Heart right ventricle (tissue), 16 donors: ENCODE data around the gene COA8. TPM values are rescaled to one million over a fixed set of nuclear protein-coding genes. Genes with fewer than 3 reads are reported as not detected.
A peak's percentile ranks its signal among the peaks of the same experiment; 100 is the strongest.

ENCODE experiments used
- ATAC-seq, 8 donors: fragments of 200-7000 bp; cut with Tn5 transposase; one replicate each; pipeline ENCODE4 v1.9.1; 2020; ENCODE audit warnings: mild to moderate bottlenecking in 8 of 8, moderate library complexity in 8 of 8, moderate number of reproducible peaks in 1 of 8
- DNase-seq, 2 donors: peaks; one replicate each; pipeline ENCODE4 v3.0.0-alpha.2; 2020
- H3K27ac ChIP-seq, 10 donors: fragments of 200-600 bp; sonication (generic) in 2 of 10; one replicate each; pipeline versions ENCODE4 v1.5.0 to v1.8.0; 2020 to 2022; ENCODE audit warnings: mild to moderate bottlenecking in 3 of 10
- H3K27me3 ChIP-seq, 7 donors: fragments of 200-600 bp; one replicate each; pipeline ENCODE4 v1.8.0; 2021 to 2022; ENCODE audit warnings: mild to moderate bottlenecking in 2 of 7
- H3K36me3 ChIP-seq, 9 donors: fragments of 200-600 bp; sonication (generic) in 1 of 9; one replicate each; pipeline versions ENCODE4 v1.5.0 to v1.8.0; 2020 to 2022; ENCODE audit warnings: mild to moderate bottlenecking in 2 of 9
- H3K4me1 ChIP-seq, 9 donors: fragments of 200-600 bp; sonication (generic) in 1 of 9; one replicate each; pipeline versions ENCODE4 v1.5.0 to v1.8.0; 2020 to 2022; ENCODE audit warnings: mild to moderate bottlenecking in 4 of 9
- H3K4me3 ChIP-seq, 10 donors: fragments of 200-600 bp; sonication (generic) in 2 of 10; one replicate each; pipeline versions ENCODE4 v1.5.0 to v1.8.0; 2020 to 2022; ENCODE audit warnings: mild to moderate bottlenecking in 7 of 10, moderate library complexity in 2 of 10
- H3K9me3 ChIP-seq, 11 donors: fragments of 200-600 bp in 10 of 11; sonication (generic) in 2 of 11; one replicate each; pipeline versions ENCODE4 v1.5.0 to v1.8.0; 2013 to 2022; ENCODE audit warnings: mild to moderate bottlenecking in 2 of 11, control low read depth in 1 of 11, moderate library complexity in 1 of 11
- WGBS, 2 donors: extraction: QIAGEN DNeasy Blood & Tissue Kit; methylation state at CpG; one replicate each; pipeline ENCODE4 v1.1.7; 2013; ENCODE audit warnings: inconsistent platforms in 1 of 2; 5-methylcytosine and 5-hydroxymethylcytosine counted together
- intact Hi-C, 10 donors: fragments of 100-400 bp; cut with DNase I; formaldehyde crosslinking; loops; one replicate each; pipeline versions ENCODE4 v1.11.1 to v1.14.2; 2022
- polyA plus RNA-seq, 2 donors: library from polyadenylated mRNA; stranded (reverse); fragments of 200-250 nt; gene quantifications; one replicate each; pipeline ENCODE4 v1.2.3, GENCODE V29; 2013
- total RNA-seq, 10 donors: library from RNA; stranded (reverse); fragmentation: NEBNext Ultra II Directional in 3 of 10; extraction: Animal tissue kit (Norgen Biotek cat#: 25700) in 3 of 10; gene quantifications; one replicate each; pipeline versions ENCODE4 v1.2.1 to v1.2.4, GENCODE V29; 2021 to 2023
- TF ChIP-seq, protein P1 (sequence below), 9 donors: fragments of 200-600 bp; sonication (generic) in 2 of 9; IDR thresholded peaks; one replicate each; pipeline versions ENCODE4 v1.5.0 to v1.8.0; 2021 to 2022; ENCODE audit warnings: antibody characterized with exemption in 9 of 9, mild to moderate bottlenecking in 5 of 9, moderate library complexity in 1 of 9
- donor health status: Arrhythmogenic right ventricular cardiomyopathy.
- donor health status: ischemic (EF 13 %, LVEDD 7.1; RV severe dilation, severe dysfunction).
- donor health status: healthy with polysubstance abuse.
- donor health status: DM: no; HTN: yes; CAD: no.
- donor health status: DM: no; HTN: no; CAD: no.
- donor health status: ischemic (EF 25% LVEDD 6.9; RV normal size, moderate dysfunction).
- donor health status: ischemic (EF 25% LVEDD 5.7; RV mildly dilated, moderate dysfunction).
- donor health status: healthy.
- donor health status: DM: yes; HTN: yes; CAD: no.
- donor health status: Ischemic cardiomyopathy.
- donor health status: ischemic (EF 35%, LVEDD 5.7; RV mildly dilated, moderate dysfunction).
- donor health status: nonischemic (EF 11% LVEDD 7.7; RV severe dilation, severe dysfunction).
- donor health status: DM: yes; HTN: yes; CAD: no.
- donor health status: PGD.
- donor health status: ischemic (EF 29% LVEDD 5.4; RV normal size, mild dysfunction).
- donor health status: nonischemic (EF 23%, LVEDD 6.1; RV moderate dilation, normal function).

The COA8 gene
- total and polyA plus RNA-seq, 12 donors, result 33.3 to 141 (median 43.8) TPM

DNA sequence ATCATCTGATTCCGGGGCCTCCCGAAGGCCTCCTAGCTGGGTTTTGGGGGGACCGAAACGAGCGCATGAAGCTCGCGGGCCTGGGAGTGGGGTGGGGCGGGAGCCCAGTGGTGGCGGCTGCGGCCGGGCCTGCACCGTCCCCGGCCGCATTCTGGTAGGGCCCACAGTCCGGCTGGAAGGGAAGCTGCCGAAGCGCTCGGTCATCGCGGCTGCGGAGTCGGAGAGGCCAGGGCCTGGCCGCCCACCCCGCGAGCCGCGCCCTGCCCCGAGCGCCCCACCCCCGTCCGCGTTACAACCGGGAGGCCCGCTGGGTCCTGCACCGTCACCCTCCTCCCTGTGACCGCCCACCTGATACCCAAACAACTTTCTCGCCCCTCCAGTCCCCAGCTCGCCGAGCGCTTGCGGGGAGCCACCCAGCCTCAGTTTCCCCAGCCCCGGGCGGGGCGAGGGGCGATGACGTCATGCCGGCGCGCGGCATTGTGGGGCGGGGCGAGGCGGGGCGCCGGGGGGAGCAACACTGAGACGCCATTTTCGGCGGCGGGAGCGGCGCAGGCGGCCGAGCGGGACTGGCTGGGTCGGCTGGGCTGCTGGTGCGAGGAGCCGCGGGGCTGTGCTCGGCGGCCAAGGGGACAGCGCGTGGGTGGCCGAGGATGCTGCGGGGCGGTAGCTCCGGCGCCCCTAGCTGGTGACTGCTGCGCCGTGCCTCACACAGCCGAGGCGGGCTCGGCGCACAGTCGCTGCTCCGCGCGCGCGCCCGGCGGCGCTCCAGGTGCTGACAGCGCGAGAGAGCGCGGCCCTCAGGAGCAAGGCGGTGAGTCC, 66.1 kb downstream of the COA8 start, which contains the start of gene KLC1:
Gene KLC1 (plus strand): TSS at position 528 of the 819 bp plus-strand sequence. CDS start 25,354 bp downstream, outside the sequence.
- peaks cover 13 to 74% (median 66%) of the 10 kb centered on the region in 9 donors for H3K4me1 ChIP-seq
- H3K4me3 ChIP-seq, result peak within 1 kb of the TSS; percentile 69 to 100 (median 98)
- DNase-seq (peak; percentile 87 to 92), ATAC-seq (peak; percentile 77 to 93 (median 90))
- peaks cover 0 to 25% (median 0%) of the 10 kb centered on the region in 9 donors for H3K36me3 ChIP-seq
- H3K27me3 ChIP-seq, result no peaks in the 10 kb centered on the region
- WGBS, 2 donors, result 0 to 1% methylated on average over 79 to 97 of the region's 97 CpGs
- TF ChIP-seq, protein P1, sequence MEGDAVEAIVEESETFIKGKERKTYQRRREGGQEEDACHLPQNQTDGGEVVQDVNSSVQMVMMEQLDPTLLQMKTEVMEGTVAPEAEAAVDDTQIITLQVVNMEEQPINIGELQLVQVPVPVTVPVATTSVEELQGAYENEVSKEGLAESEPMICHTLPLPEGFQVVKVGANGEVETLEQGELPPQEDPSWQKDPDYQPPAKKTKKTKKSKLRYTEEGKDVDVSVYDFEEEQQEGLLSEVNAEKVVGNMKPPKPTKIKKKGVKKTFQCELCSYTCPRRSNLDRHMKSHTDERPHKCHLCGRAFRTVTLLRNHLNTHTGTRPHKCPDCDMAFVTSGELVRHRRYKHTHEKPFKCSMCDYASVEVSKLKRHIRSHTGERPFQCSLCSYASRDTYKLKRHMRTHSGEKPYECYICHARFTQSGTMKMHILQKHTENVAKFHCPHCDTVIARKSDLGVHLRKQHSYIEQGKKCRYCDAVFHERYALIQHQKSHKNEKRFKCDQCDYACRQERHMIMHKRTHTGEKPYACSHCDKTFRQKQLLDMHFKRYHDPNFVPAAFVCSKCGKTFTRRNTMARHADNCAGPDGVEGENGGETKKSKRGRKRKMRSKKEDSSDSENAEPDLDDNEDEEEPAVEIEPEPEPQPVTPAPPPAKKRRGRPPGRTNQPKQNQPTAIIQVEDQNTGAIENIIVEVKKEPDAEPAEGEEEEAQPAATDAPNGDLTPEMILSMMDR (IDR thresholded peaks at IDR 0.05), result peak in 1 of 9 donors; percentile 22
- intact Hi-C loops, result loop anchor here in 4 of 10 donors (2.0 to 10.0 kb wide), 3 partner anchors 52 to 56 kb away; no protein-coding TSS in a partner anchor
- peak within 1 kb of the TSS; percentile 87 to 100 (median 99) for H3K27ac ChIP-seq
- no peaks in the 10 kb centered on the region for H3K9me3 ChIP-seq

GRCh38 chr14:103629503-103630121, 66.9 kb downstream of the COA8 start:
- Histone ChIP-seq H3K4me3 (peak overlapping the region; percentile 69 to 100 (median 98)), H3K27me3 (no peaks in the 10 kb centered on the region), H3K9me3 (no peaks in the 10 kb centered on the region), H3K27ac (peak overlapping the region; percentile 87 to 100 (median 99)), H3K36me3 (peaks cover 0 to 27% (median 0%) of the 10 kb centered on the region in 9 donors), H3K4me1 (peaks cover 11 to 74% (median 66%) of the 10 kb centered on the region in 9 donors)
- intact Hi-C loops, result loop anchor here in 4 of 10 donors (2.0 to 10.0 kb wide), 3 partner anchors 52 to 55 kb away; no protein-coding TSS in a partner anchor
- TF ChIP-seq, protein P1 (IDR thresholded peaks at IDR 0.05), result no peak
- 0 to 1% methylated on average over 66 to 71 of the region's 71 CpGs for WGBS, 2 donors
- peak; percentile 70 to 79 for DNase-seq
- peak; percentile 47 to 72 (median 56) for ATAC-seq

DNA sequence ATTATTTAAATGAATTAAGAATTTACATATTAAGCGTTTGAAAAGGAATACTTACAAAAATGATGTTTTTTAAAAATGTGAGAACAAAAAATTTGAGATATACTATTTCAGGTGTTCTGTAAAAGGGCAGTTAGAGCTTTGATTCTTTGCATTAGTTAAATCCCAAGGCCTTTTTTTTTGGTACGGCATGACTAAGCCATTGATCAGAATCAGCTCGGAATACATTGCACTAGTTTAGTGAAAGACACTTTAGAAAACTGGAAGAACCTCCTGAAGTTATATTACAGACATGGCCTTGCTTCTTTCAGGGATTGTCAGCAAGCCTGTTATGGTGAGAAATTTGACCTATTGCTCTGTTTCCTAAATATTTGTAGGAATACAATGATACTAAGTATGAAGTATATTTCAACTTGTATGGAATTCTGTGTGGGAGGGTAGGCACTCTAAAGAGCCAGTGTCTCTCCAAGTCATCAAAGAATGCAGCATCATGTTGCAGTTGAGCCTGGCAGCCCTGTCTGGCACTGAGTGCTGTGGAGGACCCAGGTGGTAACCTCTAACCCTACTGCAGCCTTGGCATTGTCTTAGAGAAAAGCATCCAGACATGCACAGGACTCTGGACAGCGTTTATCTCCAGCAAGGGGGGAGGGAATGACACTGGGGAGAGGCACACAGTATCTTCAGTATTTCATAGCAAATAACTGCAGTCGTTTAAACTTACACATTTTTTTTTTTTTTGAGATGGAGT, 67.8 kb downstream of the COA8 start:
- Histone ChIP-seq H3K4me1 (peaks cover 5 to 74% (median 67%) of the 10 kb centered on the region in 9 donors), H3K36me3 (peaks cover 0 to 33% (median 0%) of the 10 kb centered on the region in 9 donors), H3K4me3 (peak overlapping the region; percentile 69 to 100 (median 98)), H3K27ac (peak overlapping the region in 9 of 10 donors; percentile 99 to 100 (median 99)), H3K27me3 (no peaks in the 10 kb centered on the region), H3K9me3 (no peaks in the 10 kb centered on the region)
- DNase-seq, result no peak
- TF ChIP-seq, protein P1 (IDR thresholded peaks at IDR 0.05), result no peak
- ATAC-seq, result no peak
- intact Hi-C loops, result no loop called here
- 15 to 16% methylated on average over 5 of the region's 5 CpGs for WGBS, 2 donors
